ENCODE measurements around the gene AGL. TPM values are rescaled to one million over a fixed set of nuclear protein-coding genes. Genes with fewer than 3 reads are reported as not detected.
"Not testable (repeated sequence)": the region's sequence is repeated elsewhere in the genome, so short reads cannot be mapped to it uniquely, and the experiment has no call there.

The AGL gene
- polyA plus RNA-seq, 1 donor from 2014 or later, result 8.1 TPM

DNA sequence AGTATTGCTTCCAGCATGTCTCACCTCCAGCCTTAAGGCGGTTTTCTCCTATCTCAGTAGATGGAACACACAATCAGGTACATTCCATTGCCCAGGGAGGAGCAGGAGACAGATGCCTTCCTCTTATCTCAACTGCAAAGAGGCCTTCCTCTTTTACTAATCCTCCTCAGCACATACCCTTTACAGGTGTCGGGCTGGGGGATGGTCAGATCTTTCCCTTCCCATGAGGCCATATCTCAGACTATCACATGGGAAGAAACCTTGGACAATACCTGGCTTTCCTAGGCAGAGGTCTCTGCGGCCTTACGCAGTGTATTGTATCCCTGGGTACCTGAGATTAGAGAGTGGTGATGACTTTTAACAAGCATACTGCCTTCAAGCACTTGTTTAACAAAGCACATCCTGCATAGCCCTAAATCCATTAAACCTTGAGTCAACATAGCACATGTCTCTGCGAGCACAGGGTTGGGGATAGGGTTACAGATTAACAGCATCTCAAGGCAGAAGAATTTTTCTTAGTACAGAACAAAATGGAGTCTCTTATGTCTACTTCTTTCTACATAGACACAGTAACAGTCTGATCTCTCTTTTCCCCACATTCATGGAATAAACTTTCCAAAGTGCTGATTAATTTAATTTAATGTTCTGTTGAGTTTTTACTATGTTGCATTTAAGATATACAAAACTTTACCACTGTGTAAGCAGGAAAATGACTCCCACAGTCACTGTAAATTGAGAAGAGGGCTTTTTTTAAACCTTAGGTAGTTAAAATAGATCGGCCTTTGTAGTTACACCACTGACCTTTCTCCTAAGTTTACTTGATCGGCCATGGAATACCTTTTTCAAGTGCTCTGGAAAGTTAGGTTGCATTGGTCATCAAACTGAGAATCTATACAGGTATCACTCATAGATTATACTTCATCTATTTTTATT lies 13.7 kb upstream of the AGL start:
- peaks cover 8 to 10% (median 10%) of the 10 kb centered on the region in 3 donors for H3K9me3 Mint-ChIP-seq
- not testable (repeated sequence) for H3K36me3 Mint-ChIP-seq, H3K4me3 Mint-ChIP-seq, H3K27me3 Mint-ChIP-seq, H3K4me1 Mint-ChIP-seq, H3K27ac Mint-ChIP-seq

DNA sequence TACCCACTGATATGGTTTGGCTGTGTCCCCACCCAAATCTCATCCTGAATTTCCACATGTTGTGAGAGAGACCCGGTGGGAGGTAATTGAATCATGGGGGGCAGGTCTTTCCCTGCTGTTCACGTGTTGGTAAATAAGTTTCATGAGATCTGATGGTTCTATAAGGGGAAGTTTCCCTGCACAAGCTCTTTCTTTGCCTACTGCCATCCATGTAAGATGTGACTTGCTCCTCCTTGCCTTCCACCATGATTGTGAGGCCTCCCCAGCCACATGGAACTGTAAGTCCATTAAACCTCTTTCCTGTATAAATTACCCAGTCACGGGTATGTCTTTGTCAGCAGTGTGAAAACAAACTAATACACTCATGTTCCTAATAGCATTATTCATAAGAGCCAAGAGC lies 9.8 kb upstream of the AGL start:
- H3K27me3 Mint-ChIP-seq, H3K9me3 Mint-ChIP-seq, H3K36me3 Mint-ChIP-seq, H3K4me1 Mint-ChIP-seq, H3K4me3 Mint-ChIP-seq: not testable (repeated sequence)
- peak overlapping the region in 1 of 3 donors; percentile 76 for H3K27ac Mint-ChIP-seq

DNA sequence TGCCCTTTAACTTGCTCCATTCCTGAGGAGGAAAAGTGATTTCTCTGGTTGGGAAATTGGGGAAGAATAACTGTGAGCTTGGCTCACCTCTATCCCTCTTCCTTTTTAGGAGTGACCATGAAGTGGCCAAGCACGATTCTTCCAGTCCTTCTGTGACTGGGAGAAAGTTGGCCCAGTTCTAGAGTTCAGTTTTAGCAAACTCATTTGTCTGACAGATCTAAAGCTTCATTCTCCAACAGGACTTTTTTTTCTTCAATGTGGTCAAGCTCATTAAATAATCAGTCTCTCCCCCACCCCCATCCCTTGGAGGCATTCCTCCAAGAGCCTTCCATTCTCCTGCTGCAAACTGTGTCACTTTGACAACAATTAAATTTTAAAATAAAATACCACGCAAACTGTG lies 6.4 kb upstream of the AGL start:
- peaks cover 4 to 10% (median 5%) of the 10 kb centered on the region in 3 donors for H3K9me3 Mint-ChIP-seq
- no peaks in the 10 kb centered on the region for H3K36me3 Mint-ChIP-seq
- no peak overlapping the region for H3K4me3 Mint-ChIP-seq
- H3K27ac Mint-ChIP-seq, result no peak overlapping the region
- H3K27me3 Mint-ChIP-seq, result peaks cover 3% of the 10 kb centered on the region
- peaks cover 1 to 6% (median 4%) of the 10 kb centered on the region in 3 donors for H3K4me1 Mint-ChIP-seq

DNA sequence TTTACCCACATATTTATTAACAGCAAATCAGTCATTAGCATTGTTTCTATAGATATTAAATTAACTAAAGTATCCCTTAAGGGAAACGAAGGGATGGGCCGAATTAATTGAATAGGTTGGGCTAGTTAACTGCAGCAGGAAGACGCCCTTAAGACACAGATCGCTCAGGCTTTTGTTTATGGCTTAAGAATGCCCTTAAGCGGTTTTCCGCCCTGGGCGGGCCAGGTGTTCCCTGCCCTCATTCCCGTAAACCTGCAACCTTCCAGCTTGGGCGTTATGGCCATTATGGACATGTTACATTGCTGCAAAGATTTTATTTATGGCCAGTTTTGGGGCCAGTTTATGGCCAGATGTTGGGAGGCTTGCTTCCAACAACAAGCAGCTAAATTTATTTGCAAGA lies 5.0 kb upstream of the AGL start:
- H3K36me3 Mint-ChIP-seq, H3K4me3 Mint-ChIP-seq, H3K9me3 Mint-ChIP-seq, H3K27me3 Mint-ChIP-seq, H3K27ac Mint-ChIP-seq: not testable (repeated sequence)
- peaks cover 9 to 14% (median 11%) of the 10 kb centered on the region in 3 donors for H3K4me1 Mint-ChIP-seq

DNA sequence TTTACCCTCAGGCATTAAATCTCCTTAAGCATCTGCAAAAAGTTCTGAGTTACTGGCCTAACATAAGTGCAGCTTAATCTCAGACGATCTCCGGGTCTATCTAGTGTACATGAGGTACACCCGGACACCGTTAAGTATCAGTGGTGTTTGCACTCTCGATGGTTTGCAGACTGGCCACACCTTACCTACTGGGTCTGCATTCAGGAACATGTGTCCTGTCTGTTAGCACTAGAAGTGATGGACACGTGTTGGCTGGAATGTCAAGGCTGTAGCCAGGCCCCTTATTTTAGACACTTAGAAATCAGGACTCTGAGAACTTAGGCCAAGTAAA lies 783 bp upstream of the AGL start:
- Mint-ChIP-seq H3K36me3 (peaks cover 3% of the 10 kb centered on the region), H3K4me1 (peaks cover 19 to 32% (median 24%) of the 10 kb centered on the region in 3 donors), H3K27me3 (no peaks in the 10 kb centered on the region), H3K27ac (peak overlapping the region; percentile 76 to 93 (median 85)), H3K9me3 (no peaks in the 10 kb centered on the region), H3K4me3 (peak overlapping the region; percentile 93 to 98 (median 97))

DNA sequence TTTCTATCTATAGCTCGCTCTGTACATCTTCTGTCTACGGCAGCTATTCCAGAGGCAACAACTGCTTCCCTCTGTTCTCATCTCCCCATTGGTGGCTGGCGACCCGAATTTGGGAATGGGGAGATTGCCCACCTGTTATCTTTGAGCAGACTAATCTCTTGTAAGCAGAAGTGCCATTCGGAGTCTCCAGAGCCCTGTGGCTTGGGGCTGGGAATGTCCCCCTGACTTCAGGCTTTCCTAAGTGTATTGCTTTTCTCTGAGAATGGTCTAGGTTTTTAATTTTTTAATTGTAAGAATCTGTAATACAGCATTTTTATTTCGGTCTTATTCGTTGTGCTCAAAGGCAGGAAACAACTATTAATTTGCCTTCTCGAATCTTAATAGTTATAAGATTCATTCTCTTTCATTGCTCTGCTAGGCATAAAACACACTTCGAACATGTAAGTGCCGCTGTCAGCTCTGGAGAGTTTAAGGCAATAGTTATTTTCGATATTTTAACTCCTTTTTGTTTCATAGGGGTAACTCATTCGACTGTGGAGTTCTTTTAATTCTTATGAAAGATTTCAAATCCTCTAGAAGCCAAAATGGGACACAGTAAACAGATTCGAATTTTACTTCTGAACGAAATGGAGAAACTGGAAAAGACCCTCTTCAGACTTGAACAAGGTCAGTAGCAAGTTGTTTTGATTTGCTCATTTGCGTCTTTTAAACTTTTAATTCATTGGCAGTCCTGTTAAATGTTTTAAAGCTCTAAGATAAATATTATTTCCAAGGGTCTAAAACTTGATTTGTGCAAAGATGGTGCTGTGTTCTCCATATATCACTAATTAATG lies 514 bp downstream of the AGL start:
- Mint-ChIP-seq H3K4me1 (peaks cover 19 to 32% (median 24%) of the 10 kb centered on the region in 3 donors), H3K9me3 (no peaks in the 10 kb centered on the region), H3K36me3 (peaks cover 5% of the 10 kb centered on the region), H3K27ac (peak overlapping the region; percentile 48 to 96 (median 76)), H3K27me3 (no peaks in the 10 kb centered on the region), H3K4me3 (peak overlapping the region; percentile 93 to 98 (median 97))

DNA sequence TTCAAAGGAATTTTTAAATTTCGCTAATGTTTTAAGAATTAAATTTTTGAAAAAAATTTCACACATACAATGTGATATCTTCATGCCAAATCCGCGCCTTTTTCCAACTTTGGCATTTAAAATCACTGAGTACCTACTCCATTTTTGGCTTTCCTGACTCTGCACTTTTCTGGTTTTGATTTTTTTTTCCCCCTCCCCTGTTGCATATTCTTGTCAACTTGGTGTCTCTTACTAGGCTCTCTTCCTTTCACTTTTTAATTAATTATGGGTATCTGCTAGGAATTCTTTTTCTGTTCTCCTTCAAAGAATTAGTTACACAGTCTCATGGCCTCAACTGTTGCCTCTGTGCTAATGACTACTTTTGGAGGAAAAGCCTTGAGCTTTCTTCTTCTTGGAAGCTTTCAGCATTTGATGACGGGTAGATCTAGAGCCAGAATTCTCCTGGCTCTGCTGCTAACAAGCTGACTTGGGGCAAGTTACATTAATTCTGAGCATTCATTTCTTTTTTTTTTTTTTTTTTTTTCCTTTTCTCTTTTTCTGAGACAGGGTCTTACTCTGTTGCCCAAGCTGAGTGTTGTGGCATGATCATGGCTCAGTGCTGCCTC lies 1.8 kb downstream of the AGL start:
- H3K4me1 Mint-ChIP-seq, result peaks cover 18 to 32% (median 24%) of the 10 kb centered on the region in 3 donors
- peak overlapping the region in 1 of 4 donors; percentile 66 for H3K4me3 Mint-ChIP-seq
- peaks cover 8% of the 10 kb centered on the region for H3K36me3 Mint-ChIP-seq
- no peaks in the 10 kb centered on the region for H3K27me3 Mint-ChIP-seq
- no peak overlapping the region for H3K27ac Mint-ChIP-seq
- no peaks in the 10 kb centered on the region for H3K9me3 Mint-ChIP-seq

DNA sequence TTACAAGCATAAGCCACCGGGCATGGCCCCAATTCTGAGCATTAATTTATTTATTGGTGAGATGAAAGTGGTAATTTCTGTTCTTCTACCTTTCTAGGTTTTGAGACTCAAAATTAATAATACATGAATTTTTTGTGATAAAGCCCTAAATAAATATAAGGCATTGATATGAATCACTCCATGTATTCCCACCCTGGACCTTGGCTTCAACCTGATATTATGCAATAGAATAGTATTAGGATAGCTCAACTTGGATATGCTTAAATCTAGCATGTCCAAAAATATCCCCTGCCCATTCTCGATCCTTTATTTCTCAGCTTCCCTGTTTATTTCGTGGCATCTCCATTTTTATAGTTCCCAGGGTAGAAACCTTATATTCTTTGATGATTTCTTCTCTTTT lies 2.5 kb downstream of the AGL start:
- H3K36me3 Mint-ChIP-seq, result peaks cover 8% of the 10 kb centered on the region
- peak overlapping the region in 1 of 4 donors; percentile 66 for H3K4me3 Mint-ChIP-seq
- H3K27me3 Mint-ChIP-seq, result no peaks in the 10 kb centered on the region
- H3K27ac Mint-ChIP-seq, result no peak overlapping the region
- peaks cover 18 to 32% (median 24%) of the 10 kb centered on the region in 3 donors for H3K4me1 Mint-ChIP-seq
- no peaks in the 10 kb centered on the region for H3K9me3 Mint-ChIP-seq

DNA sequence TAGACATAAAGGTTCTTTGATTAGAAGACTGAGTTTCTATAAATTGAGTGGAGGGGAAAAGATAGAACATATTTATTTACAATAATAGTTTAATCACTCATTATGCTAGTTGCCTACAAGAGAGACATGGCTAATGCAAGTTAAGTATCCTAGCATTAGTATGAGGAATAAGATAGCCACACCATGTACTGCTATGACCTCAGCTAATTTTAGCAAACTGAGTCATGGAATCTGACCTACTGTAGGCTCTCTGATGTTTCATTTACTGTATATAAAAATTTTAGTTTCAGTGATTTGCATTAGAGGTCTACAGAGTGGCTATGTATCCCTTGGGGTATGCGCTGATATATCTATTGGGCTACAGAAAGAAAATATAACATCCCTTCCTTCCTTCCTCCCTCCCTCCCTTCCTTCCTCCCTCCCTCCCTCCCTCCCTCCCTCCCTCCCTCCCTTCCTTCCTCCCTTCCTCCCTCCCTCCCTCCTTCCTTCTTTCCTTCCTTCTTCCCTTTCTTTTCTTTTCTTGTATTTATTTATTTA lies 5.8 kb downstream of the AGL start:
- H3K4me1 Mint-ChIP-seq, result peaks cover 5 to 11% (median 9%) of the 10 kb centered on the region in 3 donors
- H3K4me3 Mint-ChIP-seq, result no peak overlapping the region
- H3K36me3 Mint-ChIP-seq, result peaks cover 9% of the 10 kb centered on the region
- H3K9me3 Mint-ChIP-seq, result no peaks in the 10 kb centered on the region
- H3K27me3 Mint-ChIP-seq, result no peaks in the 10 kb centered on the region
- no peak overlapping the region for H3K27ac Mint-ChIP-seq

DNA sequence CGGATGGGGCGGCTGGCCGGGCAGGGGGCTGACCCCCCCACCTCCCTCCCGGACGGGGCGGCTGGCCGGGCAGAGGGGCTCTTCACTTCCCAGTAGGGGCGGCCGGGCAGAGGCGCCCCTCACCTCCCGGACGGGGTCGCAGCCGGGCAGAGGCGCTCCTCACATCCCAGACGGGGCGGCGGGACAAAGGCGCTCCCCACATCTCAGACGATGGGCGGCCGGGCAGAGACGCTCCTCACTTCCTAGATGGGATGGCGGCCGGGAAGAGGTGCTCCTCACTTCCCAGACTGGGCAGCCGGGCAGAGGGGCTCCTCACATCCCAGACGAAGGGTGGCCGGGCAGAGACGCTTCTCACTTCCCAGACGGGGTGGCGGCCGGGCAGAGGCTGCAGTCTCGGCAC lies 6.9 kb downstream of the AGL start:
- not testable (repeated sequence) for H3K4me1 Mint-ChIP-seq, H3K4me3 Mint-ChIP-seq, H3K36me3 Mint-ChIP-seq, H3K9me3 Mint-ChIP-seq, H3K27me3 Mint-ChIP-seq, H3K27ac Mint-ChIP-seq

DNA sequence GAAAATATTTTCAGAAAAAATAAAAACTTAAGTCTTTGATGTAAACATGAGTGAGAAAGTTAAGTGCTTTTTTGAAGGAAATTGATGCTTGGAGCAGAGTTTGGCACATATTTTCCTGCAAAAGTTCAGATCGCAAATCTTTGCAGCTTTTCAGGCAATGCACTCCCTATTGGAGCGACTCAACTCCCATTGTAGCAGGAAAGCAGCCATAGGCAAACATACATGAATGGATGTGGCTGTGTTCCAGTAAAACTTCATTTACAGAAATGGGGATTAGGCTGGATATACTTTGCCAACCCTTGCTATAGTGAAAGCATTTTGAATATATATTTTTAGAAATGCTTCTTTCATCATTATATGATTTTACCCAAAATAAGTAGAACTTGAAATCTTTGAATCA lies 8.1 kb downstream of the AGL start:
- H3K27ac Mint-ChIP-seq, result no peak overlapping the region
- peaks cover 6% of the 10 kb centered on the region for H3K36me3 Mint-ChIP-seq
- H3K27me3 Mint-ChIP-seq, result no peaks in the 10 kb centered on the region
- H3K4me1 Mint-ChIP-seq, result peaks cover 0 to 2% (median 2%) of the 10 kb centered on the region in 3 donors
- H3K4me3 Mint-ChIP-seq, result no peak overlapping the region
- H3K9me3 Mint-ChIP-seq, result peaks cover 0 to 3% (median 0%) of the 10 kb centered on the region in 3 donors

DNA sequence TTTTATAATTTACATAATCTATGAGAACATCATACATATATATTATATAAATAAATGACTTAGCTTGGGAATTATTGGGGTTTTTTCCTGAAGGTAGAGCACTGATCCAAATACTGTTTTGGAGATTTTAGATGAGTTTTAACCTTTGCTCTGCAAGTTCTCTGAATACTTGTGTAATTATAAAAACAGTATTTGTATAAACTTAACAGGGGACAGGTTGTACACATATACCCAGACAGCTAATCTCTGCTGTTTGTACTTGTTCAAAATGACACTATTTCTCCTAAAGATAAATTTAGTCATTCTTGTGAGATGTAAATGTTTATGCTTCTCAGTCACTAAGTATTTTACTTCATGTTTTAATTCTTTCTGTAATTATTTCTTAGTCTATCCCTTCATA lies 8.7 kb downstream of the AGL start:
- peaks cover 0 to 3% (median 0%) of the 10 kb centered on the region in 3 donors for H3K9me3 Mint-ChIP-seq
- H3K36me3 Mint-ChIP-seq, result peaks cover 8% of the 10 kb centered on the region
- no peak overlapping the region for H3K27ac Mint-ChIP-seq
- H3K27me3 Mint-ChIP-seq, result no peaks in the 10 kb centered on the region
- H3K4me3 Mint-ChIP-seq, result no peak overlapping the region
- H3K4me1 Mint-ChIP-seq, result peaks cover 0 to 2% (median 0%) of the 10 kb centered on the region in 3 donors

DNA sequence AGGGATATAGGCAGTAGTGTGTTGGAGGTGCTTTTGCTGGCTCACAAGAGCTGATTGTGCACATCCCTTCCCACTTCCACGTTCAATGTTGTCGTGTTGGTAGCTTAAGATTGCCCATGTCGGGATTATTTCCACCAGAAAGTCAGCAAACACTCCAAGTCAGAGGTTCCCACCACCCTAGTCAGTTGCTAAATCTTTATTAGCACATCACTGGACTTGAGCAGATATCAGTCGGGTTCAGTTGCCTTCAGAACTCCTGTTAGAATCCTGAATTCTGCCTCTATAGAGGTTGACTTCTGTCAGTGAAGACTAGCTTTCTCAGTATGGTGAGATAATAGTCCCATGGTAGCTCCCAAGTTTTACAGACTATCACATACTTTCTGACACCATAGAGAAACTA lies 10.5 kb downstream of the AGL start:
- Mint-ChIP-seq H3K36me3 (peaks cover 11% of the 10 kb centered on the region), H3K4me3 (no peak overlapping the region), H3K27ac (no peak overlapping the region), H3K4me1 (peaks cover 0 to 3% (median 0%) of the 10 kb centered on the region in 3 donors), H3K9me3 (peaks cover 0 to 3% (median 0%) of the 10 kb centered on the region in 3 donors), H3K27me3 (no peaks in the 10 kb centered on the region)

DNA sequence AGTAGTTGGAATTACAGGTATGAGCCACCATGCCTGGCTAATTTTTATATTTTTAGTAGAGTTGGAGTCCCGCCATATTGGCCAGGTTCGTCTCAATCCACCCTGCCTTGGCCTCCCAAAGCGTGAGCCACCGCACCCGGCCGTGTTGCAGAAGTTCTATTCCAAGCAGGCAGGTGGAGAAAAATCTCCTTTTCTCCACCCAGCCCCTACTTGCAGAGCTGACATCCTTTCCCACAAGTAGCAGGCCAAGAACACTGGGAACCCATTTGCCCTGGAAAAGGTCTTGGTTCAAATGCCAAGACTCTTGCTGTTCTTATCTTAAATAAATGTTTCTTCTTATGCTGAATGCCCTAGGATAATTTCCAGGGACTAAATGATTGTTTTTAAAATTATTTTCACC lies 17.5 kb downstream of the AGL start:
- H3K27me3 Mint-ChIP-seq, result no peaks in the 10 kb centered on the region
- H3K27ac Mint-ChIP-seq, result no peak overlapping the region
- H3K4me1 Mint-ChIP-seq, result peaks cover 0 to 2% (median 0%) of the 10 kb centered on the region in 3 donors
- no peaks in the 10 kb centered on the region for H3K9me3 Mint-ChIP-seq
- H3K36me3 Mint-ChIP-seq, result peaks cover 18% of the 10 kb centered on the region
- no peak overlapping the region for H3K4me3 Mint-ChIP-seq

DNA sequence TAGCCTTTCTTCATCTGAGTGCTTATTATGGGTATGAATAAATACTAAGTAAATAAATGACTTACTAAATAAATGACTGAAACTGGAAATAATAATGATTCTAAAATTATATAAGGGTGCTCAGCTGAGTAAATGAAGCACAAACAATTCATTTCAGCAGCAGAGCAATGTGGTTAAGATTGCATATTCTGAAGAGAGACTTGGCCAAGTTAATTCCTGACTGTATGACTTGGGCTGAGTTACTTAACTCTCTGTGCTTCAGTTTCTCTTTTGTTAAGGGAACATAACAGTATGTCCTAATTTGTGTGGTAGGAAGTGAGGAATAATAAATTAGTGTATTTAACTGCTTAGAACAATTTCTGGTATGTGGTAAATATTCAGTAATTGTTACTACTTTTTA lies 19.1 kb downstream of the AGL start:
- H3K27me3 Mint-ChIP-seq, result no peaks in the 10 kb centered on the region
- peaks cover 0 to 2% (median 0%) of the 10 kb centered on the region in 3 donors for H3K4me1 Mint-ChIP-seq
- no peak overlapping the region for H3K4me3 Mint-ChIP-seq
- H3K27ac Mint-ChIP-seq, result no peak overlapping the region
- no peaks in the 10 kb centered on the region for H3K9me3 Mint-ChIP-seq
- peaks cover 16% of the 10 kb centered on the region for H3K36me3 Mint-ChIP-seq

Data from IgD-negative memory B cell (primary cell).